NCI-H1930 (cell line): ENCODE results near the gene DPM3.
"Not testable (repeated sequence)": the region's sequence is repeated elsewhere in the genome, so short reads cannot be mapped to it uniquely, and the experiment has no call there.

Source experiments
- DNase-seq, 2 experiments: peaks; one replicate each; lab custom pipeline; 2025; lab: John Stamatoyannopoulos, UW

The DPM3 gene

DNA sequence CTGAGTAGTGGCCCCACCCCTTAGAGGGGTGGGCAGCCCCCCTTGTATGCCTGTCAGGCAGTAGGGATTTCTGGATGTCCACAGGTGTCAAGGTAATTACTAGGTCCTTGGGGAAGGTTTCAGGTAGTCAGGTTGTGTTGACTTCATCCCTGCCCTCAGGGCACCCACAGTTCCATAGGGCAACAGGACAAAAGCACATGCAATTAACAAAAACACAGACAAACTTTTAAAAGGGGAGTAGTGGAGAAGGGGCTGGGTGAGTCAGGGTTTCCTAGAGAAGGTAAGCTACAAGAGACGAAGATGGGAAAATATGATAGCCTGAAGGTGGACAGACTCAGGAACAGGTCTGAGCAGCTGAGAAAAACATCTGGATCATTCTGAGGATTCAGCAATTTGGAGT, 18.7 kb upstream of the DPM3 start:
- no peak for DNase-seq

- DNase-seq = not testable (repeated sequence)
These were observed 15.8 kb upstream of the DPM3 start for GRCh38 chr1:155155996-155156643.

- DNase-seq = no peak
These were observed 5.2 kb upstream of the DPM3 start for GRCh38 chr1:155145491-155145890.

GRCh38 chr1:155141749-155142148, 1.4 kb upstream of the DPM3 start:
- no peak for DNase-seq

DNA sequence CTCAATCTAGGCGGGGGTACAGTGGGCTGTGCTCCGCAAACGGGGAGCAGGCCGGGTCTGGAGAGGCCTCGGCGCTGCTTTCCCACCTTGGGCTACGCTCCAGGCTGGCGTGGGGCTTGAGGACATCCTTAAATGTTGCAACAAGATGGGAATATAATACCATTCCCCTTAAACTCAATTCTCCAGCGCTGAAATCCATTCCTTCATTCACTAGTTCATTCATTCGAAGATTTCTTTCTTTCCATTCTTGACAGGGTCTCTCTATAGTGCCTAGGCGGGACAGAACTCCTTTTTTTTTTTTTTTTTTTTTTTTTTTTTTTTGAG, 261 bp upstream of the DPM3 start:
- DNase-seq = no peak

DNA sequence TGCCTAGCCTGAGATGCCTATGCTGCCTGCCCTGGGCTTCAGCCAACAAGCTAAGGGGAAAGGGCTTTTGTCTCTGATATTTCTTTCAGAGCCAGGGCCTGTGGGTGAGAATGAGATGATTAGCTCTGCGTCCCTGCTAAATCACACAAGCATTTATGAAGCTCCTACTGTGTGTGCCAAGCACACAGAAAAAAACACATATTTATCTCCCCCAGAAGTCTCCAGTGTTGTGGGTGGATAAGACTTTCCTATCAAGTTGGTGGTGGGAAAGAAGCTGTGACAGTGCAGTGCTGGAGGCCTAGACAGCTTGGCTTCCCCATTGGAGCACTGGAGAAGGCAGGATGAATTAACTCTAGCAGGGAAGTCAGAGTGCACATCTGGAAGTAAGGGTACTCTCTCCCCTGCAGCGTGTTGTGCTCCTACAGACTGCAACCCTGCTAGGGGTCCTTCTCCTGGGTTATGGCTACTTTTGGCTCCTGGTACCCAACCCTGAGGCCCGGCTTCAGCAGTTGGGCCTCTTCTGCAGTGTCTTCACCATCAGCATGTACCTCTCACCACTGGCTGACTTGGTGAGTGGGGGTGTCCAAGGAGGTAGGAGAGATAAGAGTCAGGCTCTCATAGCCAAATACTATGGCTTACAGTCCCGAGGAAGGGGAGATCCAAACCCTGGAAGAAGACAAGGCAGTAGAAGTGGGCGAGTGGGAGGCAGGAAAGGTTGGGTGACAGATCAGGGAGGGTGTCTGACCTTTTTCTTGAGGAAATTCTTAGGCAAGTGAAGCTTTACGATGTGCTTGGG, 3.0 kb downstream of the DPM3 start:
- DNase-seq = no peak

- no peak for DNase-seq
These were observed 3.6 kb downstream of the DPM3 start for GRCh38 chr1:155136748-155137147.

DNA sequence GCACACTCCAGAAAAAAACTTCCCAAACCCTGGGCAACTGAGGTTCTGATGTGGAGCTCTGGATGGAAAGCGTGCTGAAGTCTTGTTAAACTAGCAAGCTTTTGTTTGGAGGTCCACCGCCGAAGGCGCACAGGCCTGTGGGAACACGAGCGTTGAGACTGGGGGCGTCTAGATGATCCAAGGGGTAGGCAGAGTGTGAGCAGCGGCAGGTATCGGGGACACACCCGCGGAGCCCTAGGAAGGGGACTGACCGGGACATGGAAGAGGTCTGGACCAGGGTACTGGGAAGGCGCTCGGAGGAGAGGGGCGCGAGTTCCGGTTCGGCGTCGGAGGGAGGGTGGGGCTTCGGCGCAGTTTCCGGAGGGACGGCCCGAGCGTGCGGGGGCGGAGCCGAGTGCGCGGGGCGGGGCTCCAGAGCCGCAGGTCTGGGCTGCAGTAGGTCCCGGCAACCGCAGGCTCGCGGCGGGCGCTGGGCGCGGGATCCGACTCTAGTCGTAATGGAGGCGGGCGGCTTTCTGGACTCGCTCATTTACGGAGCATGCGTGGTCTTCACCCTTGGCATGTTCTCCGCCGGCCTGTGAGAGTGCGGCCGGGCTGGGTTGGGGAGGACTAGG, 4.8 kb downstream of the DPM3 start, which contains the start of gene SLC50A1:
SLC50A1 (plus strand) TSS at position 438 of the 614 bp plus-strand sequence; CDS start at position 498, 60 bp downstream.
- peak; percentile 89 to 92 for DNase-seq

DNA sequence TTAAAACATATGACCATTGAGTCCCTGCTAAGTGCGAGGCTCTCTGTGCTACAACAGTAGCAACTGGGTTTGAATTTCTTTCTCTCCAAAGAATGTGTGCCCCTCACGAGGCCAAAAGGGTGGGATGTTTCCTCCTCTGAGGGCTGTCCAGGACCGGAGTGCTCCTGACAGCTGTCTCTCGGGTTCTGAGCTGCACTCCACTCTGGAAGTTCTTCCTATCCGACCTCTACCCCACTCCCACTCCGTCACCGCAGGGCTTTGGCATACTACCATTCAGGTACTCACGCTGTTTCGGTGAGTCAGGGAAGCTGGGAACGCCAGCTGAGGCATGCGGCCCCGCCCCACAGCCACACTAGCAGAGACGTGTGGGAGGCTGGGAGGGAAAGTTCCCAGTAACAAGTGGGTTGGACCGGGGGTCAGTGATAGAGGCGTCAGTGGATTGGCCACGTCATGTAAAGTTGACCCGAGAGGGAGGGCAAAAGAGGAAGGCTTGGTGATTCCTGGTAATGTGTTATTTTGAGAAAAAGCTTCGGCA, 5.4 kb downstream of the DPM3 start:
- DNase-seq = no peak

GRCh38 chr1:155134322-155134721, 6.0 kb downstream of the DPM3 start:
- no peak for DNase-seq

GRCh38 chr1:155133799-155134281, 6.5 kb downstream of the DPM3 start:
- no peak for DNase-seq

DNA sequence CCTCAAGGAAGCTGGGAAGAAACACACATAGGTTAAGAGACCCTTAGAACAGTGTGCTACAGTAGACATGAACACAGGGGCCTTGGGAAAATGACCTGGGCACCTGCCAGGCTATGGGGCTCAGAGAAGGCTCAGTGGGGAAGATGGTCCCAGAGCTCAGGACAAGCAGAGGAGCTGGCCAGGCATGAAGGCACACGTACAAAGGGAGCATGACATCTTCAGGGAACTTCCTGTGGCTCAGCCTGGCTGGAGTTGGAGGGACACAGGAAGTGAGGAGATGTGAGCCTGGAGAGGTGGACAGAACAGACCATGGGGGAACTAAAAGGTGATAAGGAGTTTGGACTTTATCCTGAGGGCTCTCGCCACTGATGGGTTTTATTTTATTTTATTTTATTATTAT, 8.5 kb downstream of the DPM3 start:
- no peak for DNase-seq

GRCh38 chr1:155131285-155131684, 9.0 kb downstream of the DPM3 start:
- DNase-seq = no peak

GRCh38 chr1:155130272-155131006, 9.9 kb downstream of the DPM3 start:
- DNase-seq = no peak

DNA sequence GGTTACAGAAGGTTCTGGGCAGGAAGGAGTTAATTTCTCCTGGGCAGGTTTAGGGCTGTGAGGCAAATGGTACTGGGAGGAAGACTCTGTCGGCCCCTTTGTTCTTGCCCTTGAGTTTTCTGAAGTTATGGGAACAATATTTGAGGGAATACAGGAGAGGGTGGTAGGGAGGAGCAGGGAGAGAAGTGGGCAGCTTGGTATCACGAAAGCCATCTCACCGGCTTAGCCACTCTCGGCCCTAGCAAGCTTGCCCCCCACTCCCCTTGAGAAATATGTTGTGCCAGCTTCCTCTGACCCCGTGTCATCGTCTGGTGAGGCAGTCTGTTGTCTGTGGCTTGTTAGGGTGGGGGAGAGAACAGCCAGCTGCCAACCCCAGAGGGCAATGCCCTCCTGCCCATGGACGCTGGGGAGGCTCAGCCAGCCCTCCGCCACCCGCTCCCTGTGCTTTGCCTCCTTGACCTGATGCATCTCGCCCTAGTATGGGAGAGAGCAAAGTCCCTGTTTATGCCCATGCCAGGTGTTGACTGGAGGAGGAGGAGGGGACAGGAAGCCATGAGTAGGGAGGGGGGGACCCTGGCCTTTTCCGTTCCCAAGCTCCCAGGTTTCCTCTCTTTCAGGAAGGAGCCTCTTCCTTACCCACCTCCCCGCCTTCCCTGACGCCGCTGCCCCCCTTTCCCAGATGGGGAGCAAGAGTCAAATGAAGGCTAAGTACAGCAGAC, 11.4 kb downstream of the DPM3 start:
- DNase-seq = no peak

GRCh38 chr1:155127967-155128754, 12.2 kb downstream of the DPM3 start:
- no peak for DNase-seq

- no peak for DNase-seq
These were observed 13.0 kb downstream of the DPM3 start, which contains the start of gene EFNA1 for GRCh38 chr1:155127105-155127966. EFNA1 (plus strand) TSS chr1:155127876; CDS start chr1:155127978, 102 bp downstream.

DNA sequence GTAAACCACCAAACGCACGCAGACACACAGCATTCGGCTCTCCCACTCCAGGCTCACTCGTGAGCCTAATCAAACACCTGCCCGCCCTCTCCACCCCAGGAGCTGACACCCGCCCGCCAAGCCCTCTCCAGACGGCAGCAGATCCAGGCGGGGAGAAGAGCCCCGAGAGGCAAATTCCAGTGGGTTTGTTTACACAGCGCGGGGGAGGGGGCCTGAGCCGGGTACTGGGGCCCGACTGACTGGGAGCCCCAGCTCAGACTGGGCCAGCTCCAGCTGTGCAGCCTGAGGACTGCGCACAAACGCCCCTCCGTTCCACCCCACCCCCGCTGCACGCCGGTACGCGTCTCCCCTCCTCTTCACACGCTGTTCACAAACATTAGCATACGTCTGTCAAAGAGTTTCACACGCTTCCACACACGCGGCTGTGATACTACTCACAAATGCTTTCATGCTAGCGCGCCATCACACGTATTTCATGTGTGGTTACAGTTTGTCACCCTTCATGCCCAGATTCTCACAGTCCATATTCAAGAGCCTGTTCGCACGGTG, 13.7 kb downstream of the DPM3 start:
- no peak for DNase-seq

DNA sequence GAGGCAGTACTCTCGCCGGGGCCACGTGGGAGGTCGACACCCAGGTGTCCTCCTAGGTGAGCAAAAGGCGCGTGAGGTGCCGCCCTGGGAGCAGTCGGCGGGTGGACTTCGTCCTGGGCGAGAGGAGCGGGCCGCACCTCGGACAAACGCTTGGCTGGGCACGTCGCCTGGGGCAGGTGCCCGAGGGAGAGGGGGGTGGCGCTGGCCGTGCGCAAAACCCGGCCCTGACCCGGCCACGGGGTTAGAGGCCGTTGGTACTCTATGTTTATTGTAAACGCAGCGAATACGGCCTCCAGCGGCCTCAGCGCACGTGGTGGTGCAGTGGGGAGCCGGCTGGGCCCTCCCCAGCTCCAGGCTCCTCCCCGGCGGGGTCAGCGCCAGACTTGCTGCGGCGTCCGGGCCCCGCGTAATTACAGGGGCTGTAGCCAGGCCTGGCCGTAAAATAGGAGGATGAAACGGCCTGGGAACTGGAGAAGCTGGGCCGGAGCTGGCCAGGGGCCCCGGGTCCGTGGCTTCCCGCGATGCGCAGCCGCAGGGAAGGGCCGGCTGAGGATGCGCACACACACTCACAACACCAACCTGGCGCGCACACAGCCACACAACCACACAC, 14.3 kb downstream of the DPM3 start:
- DNase-seq = no peak
